Ishikawa (cell line): ENCODE data around the gene TMEM242.

Experiments used
- CEBPB ChIP-seq: IDR thresholded peaks from 2 replicates; pipeline ENCODE4 v1.6.1; 2012
- CREB1 ChIP-seq: IDR thresholded peaks from 2 replicates; pipeline ENCODE4 v1.6.1; 2012; ENCODE audit warnings: low read depth
- EGR1 ChIP-seq: IDR thresholded peaks from 2 replicates; pipeline ENCODE4 v1.6.1; 2012
- EP300 ChIP-seq: IDR thresholded peaks from 2 replicates; pipeline ENCODE4 v1.6.1; 2012; ENCODE audit warnings: borderline replicate concordance
- FOXM1 ChIP-seq: IDR thresholded peaks from 2 replicates; pipeline ENCODE4 v1.6.1; 2012; ENCODE audit warnings: low read depth, borderline replicate concordance
- MAX ChIP-seq: IDR thresholded peaks from 2 replicates; pipeline ENCODE4 v1.6.1; 2012
- NFIC ChIP-seq: IDR thresholded peaks from 2 replicates; pipeline ENCODE4 v1.6.1; 2012
- RAD21 ChIP-seq: IDR thresholded peaks from 2 replicates; pipeline ENCODE4 v1.6.1; 2012; ENCODE audit warnings: low read depth
- REST ChIP-seq: IDR thresholded peaks from 2 replicates; pipeline ENCODE4 v1.6.1; 2012; ENCODE audit warnings: low read depth, mild to moderate bottlenecking
- TAF1 ChIP-seq: IDR thresholded peaks from 2 replicates; pipeline ENCODE4 v1.6.1; 2012; ENCODE audit warnings: low read depth, mild to moderate bottlenecking
- TCF12 ChIP-seq: IDR thresholded peaks from 2 replicates; pipeline ENCODE4 v1.6.1; 2012; ENCODE audit warnings: low read depth
- YY1 ChIP-seq: IDR thresholded peaks from 2 replicates; pipeline ENCODE4 v1.6.1; 2012; ENCODE audit warnings: low read depth
- ZBTB7A ChIP-seq: IDR thresholded peaks from 2 replicates; pipeline ENCODE4 v1.6.1; 2012; ENCODE audit warnings: low read depth
- TF ChIP-seq, protein P1 (sequence below): IDR thresholded peaks from 2 replicates; pipeline ENCODE4 v1.6.1; 2012

TMEM242 gene

GRCh38 chr6:157272372-157272771, 50.9 kb downstream of the TMEM242 start:
- no peak for TF ChIP-seq NFIC
- no peak for TF ChIP-seq RAD21
- no peak for TF ChIP-seq TAF1
- TF ChIP-seq EGR1: no peak
- TF ChIP-seq CEBPB: no peak
- TF ChIP-seq MAX: no peak
- no peak for TF ChIP-seq FOXM1
- TF ChIP-seq YY1: no peak
- no peak for TF ChIP-seq ZBTB7A
- TF ChIP-seq TCF12: no peak
- no peak for TF ChIP-seq CREB1
- no peak for TF ChIP-seq EP300

- TF ChIP-seq FOXM1: no peak
- TF ChIP-seq TAF1: no peak
Measured at GRCh38 chr6:157271911-157272310, 51.4 kb downstream of the TMEM242 start.

DNA sequence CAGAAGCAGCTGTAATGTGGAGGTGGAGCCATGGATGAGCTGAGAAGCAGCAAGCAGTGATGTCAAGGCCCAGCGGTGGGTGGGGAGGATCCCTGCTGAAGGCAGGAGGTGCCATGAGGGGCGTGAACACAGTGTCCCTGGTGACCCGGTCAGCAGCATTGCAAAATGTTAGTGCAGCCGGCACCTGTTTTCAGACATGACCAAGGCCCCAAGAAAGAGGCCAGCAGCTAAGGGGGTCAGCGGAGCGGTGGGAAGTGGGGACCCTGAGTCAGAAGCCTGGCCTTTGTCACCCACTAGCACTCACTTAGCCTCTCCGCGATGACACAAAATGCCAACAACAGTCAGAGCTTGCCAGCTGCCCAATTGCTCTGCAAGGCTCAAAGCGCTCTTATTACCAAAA, 51.9 kb downstream of the TMEM242 start:
- no peak for TF ChIP-seq TCF12

GRCh38 chr6:157270916-157271315, 52.4 kb downstream of the TMEM242 start:
- no peak for TF ChIP-seq EP300
- no peak for TF ChIP-seq RAD21
- TF ChIP-seq, protein P1, sequence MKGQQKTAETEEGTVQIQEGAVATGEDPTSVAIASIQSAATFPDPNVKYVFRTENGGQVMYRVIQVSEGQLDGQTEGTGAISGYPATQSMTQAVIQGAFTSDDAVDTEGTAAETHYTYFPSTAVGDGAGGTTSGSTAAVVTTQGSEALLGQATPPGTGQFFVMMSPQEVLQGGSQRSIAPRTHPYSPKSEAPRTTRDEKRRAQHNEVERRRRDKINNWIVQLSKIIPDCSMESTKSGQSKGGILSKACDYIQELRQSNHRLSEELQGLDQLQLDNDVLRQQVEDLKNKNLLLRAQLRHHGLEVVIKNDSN: no peak
- TF ChIP-seq ZBTB7A: no peak
- no peak for TF ChIP-seq CEBPB
- TF ChIP-seq FOXM1: no peak
- no peak for TF ChIP-seq CREB1
- TF ChIP-seq NFIC: no peak
- TF ChIP-seq EGR1: no peak
- TF ChIP-seq TAF1: no peak

DNA sequence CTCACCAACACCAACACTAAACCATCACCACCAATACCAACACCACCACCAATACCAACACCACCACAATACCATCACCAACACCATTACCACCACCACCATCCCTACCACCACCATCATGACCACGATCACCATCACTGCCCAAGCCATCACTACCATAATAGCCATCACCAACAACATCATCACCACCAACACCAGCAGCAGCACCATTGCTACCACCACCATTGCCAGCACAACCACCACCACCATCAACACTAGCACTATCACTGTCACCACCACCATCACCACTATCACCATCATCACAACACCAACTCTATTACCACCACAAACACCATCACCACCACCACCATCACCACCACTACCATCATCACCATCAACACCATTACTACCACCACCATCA, 53.0 kb downstream of the TMEM242 start:
- no peak for TF ChIP-seq YY1

DNA sequence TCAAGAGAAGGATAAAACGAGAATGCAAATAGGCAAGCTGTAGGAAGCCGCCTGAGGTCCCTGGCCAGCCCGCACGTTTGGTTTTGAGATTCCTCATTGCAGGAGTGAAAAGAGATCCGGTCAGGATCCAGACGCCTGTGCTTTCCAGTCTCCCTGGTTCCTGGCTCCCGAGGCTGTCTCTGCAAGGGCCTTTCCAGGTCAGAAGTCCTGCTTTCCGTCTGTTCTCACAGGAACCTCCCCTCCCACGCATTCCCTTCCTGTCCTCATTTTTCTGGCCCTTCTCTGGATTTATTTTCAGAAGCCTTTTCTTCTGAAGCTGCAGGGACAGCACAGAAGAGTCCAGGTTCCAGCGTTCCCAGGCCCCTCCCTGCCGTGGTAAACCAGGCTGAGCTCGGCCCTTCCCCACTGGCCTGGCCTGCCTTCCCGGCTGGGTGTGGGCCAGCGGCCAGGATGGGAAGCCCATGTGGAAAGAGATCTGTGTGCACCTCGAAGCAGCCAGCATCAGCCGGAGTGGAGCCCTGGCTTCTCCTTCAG, 54.0 kb downstream of the TMEM242 start:
- TF ChIP-seq, protein P1: no peak
- no peak for TF ChIP-seq RAD21
- TF ChIP-seq NFIC: no peak
- TF ChIP-seq TCF12: no peak
- TF ChIP-seq CREB1: no peak
- TF ChIP-seq MAX: no peak
- no peak for TF ChIP-seq EGR1
- no peak for TF ChIP-seq TAF1
- TF ChIP-seq FOXM1: no peak

- TF ChIP-seq EGR1 (no peak), FOXM1 (no peak), TAF1 (no peak), MAX (no peak)
- TF ChIP-seq, protein P1: no peak
Measured at GRCh38 chr6:157268835-157269234, 54.5 kb downstream of the TMEM242 start.

GRCh38 chr6:157268396-157268795, 54.9 kb downstream of the TMEM242 start:
- TF ChIP-seq FOXM1 (no peak), CREB1 (no peak), TCF12 (no peak), EP300 (no peak), ZBTB7A (no peak), REST (no peak), EGR1 (no peak)
- TF ChIP-seq, protein P1: no peak
